Ishikawa (cell line): ENCODE results near the gene GALNT5.

Experiments used
- CEBPB ChIP-seq: IDR thresholded peaks from 2 replicates; pipeline ENCODE4 v1.6.1; 2012
- EP300 ChIP-seq: IDR thresholded peaks from 2 replicates; pipeline ENCODE4 v1.6.1; 2012; ENCODE audit warnings: borderline replicate concordance
- RAD21 ChIP-seq: IDR thresholded peaks from 2 replicates; pipeline ENCODE4 v1.6.1; 2012; ENCODE audit warnings: low read depth
- TAF1 ChIP-seq: IDR thresholded peaks from 2 replicates; pipeline ENCODE4 v1.6.1; 2012; ENCODE audit warnings: low read depth, mild to moderate bottlenecking
- TCF12 ChIP-seq: IDR thresholded peaks from 2 replicates; pipeline ENCODE4 v1.6.1; 2012; ENCODE audit warnings: low read depth
- TEAD4 ChIP-seq: IDR thresholded peaks from 2 replicates; pipeline ENCODE4 v1.6.1; 2012
- YY1 ChIP-seq: IDR thresholded peaks from 2 replicates; pipeline ENCODE4 v1.6.1; 2012; ENCODE audit warnings: low read depth
- ZBTB7A ChIP-seq: IDR thresholded peaks from 2 replicates; pipeline ENCODE4 v1.6.1; 2012; ENCODE audit warnings: low read depth
- TF ChIP-seq, protein P1 (sequence below): IDR thresholded peaks from 2 replicates; pipeline ENCODE4 v1.6.1; 2012
- TF ChIP-seq, protein P2 (sequence below): IDR thresholded peaks from 2 replicates; pipeline ENCODE4 v1.6.1; 2012; ENCODE audit warnings: low read depth, mild to moderate bottlenecking

DNA sequence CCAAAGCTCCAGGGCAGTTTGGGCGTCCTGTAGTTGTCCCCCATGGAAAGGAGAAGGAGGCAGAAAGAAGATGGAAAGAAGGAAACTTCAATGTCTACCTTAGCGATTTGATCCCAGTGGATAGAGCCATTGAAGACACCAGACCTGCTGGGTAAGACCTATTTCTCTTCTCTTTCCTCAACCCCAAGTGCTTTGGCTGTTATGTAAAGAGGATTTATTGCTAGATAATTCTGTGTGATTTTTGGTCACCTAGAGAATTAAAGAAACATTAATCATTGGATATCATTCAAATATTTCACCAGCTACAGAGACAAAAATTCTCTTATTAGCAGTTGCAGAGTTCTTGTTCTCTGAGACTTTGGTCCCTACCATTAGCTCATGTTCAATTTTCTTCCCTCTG, 1.9 kb downstream of the GALNT5 start:
- TF ChIP-seq, protein P1, sequence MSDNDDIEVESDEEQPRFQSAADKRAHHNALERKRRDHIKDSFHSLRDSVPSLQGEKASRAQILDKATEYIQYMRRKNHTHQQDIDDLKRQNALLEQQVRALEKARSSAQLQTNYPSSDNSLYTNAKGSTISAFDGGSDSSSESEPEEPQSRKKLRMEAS, result no peak
- TF ChIP-seq TAF1 (no peak), RAD21 (no peak), TCF12 (no peak), TEAD4 (no peak), ZBTB7A (no peak), CEBPB (no peak), EP300 (no peak), YY1 (no peak)
- TF ChIP-seq, protein P2, sequence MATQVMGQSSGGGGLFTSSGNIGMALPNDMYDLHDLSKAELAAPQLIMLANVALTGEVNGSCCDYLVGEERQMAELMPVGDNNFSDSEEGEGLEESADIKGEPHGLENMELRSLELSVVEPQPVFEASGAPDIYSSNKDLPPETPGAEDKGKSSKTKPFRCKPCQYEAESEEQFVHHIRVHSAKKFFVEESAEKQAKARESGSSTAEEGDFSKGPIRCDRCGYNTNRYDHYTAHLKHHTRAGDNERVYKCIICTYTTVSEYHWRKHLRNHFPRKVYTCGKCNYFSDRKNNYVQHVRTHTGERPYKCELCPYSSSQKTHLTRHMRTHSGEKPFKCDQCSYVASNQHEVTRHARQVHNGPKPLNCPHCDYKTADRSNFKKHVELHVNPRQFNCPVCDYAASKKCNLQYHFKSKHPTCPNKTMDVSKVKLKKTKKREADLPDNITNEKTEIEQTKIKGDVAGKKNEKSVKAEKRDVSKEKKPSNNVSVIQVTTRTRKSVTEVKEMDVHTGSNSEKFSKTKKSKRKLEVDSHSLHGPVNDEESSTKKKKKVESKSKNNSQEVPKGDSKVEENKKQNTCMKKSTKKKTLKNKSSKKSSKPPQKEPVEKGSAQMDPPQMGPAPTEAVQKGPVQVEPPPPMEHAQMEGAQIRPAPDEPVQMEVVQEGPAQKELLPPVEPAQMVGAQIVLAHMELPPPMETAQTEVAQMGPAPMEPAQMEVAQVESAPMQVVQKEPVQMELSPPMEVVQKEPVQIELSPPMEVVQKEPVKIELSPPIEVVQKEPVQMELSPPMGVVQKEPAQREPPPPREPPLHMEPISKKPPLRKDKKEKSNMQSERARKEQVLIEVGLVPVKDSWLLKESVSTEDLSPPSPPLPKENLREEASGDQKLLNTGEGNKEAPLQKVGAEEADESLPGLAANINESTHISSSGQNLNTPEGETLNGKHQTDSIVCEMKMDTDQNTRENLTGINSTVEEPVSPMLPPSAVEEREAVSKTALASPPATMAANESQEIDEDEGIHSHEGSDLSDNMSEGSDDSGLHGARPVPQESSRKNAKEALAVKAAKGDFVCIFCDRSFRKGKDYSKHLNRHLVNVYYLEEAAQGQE, result no peak
